ENCODE results near the gene DVL2.

- TF ChIP-seq, protein P1, sequence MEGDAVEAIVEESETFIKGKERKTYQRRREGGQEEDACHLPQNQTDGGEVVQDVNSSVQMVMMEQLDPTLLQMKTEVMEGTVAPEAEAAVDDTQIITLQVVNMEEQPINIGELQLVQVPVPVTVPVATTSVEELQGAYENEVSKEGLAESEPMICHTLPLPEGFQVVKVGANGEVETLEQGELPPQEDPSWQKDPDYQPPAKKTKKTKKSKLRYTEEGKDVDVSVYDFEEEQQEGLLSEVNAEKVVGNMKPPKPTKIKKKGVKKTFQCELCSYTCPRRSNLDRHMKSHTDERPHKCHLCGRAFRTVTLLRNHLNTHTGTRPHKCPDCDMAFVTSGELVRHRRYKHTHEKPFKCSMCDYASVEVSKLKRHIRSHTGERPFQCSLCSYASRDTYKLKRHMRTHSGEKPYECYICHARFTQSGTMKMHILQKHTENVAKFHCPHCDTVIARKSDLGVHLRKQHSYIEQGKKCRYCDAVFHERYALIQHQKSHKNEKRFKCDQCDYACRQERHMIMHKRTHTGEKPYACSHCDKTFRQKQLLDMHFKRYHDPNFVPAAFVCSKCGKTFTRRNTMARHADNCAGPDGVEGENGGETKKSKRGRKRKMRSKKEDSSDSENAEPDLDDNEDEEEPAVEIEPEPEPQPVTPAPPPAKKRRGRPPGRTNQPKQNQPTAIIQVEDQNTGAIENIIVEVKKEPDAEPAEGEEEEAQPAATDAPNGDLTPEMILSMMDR (IDR thresholded peaks at IDR 0.05; ENCODE audit: insufficient read depth, low read depth, low read length), result no peak
- TF ChIP-seq EZH2 (IDR thresholded peaks at IDR 0.05; ENCODE audit: insufficient read depth, low read length), result no peak
These were observed 14.9 kb upstream of the DVL2 start for GRCh38 chr17:7249214-7249613.

Measured in astrocyte (in vitro differentiated cells and primary cell).